GM12878 (cell line): ENCODE results near the gene RAD51. TPM values are rescaled to one million over a fixed set of nuclear protein-coding genes. Genes with fewer than 3 reads are reported as not detected.
A peak's percentile ranks its signal among the peaks of the same experiment; 100 is the strongest.
"Not testable (repeated sequence)": the region's sequence is repeated elsewhere in the genome, so short reads cannot be mapped to it uniquely, and the experiment has no call there.

Experiments
- ATAC-seq: fragments of 200-7000 bp; cut with Tn5 transposase; 3 replicates; pipeline ENCODE4 v1.9.1; 2020; ENCODE audit warnings: mild to moderate bottlenecking, moderate library complexity
- BruUV-seq: library from RNA; stranded (reverse); fragments of 400-500 nt; replicated peaks from 2 replicates; lab custom pipeline; 2021; lab: Mats Ljungman, UMichigan
- CTCF ChIA-PET: fragments of 300-600 bp; sonication (Branson Sonifier 250); formaldehyde crosslinking; extraction: SDS; loops from one replicate; lab custom pipeline; 2021; ENCODE audit warnings: inconsistent platforms; lab: Yijun Ruan, JAX
- POLR2A ChIA-PET: fragments of 350-600 bp; formaldehyde crosslinking; extraction: SDS; loops from one replicate; lab custom pipeline; 2021; ENCODE audit warnings: inconsistent platforms; lab: Charles Lee
- RAD21 ChIA-PET: fragments of 300-600 bp; sonication (Branson Sonifier 250); formaldehyde crosslinking; loops from one replicate; lab custom pipeline; 2023; ENCODE audit warnings: antibody characterized with exemption; ENCODE audit not compliant: unreplicated experiment; lab: Charles Lee
- SMC1A ChIA-PET: fragments of 300-600 bp; sonication (Branson Sonifier 250); formaldehyde crosslinking; loops from one replicate; lab custom pipeline; 2023; ENCODE audit not compliant: unreplicated experiment, uncharacterized antibody; lab: Charles Lee
- DNase-seq: peaks from one replicate; pipeline ENCODE4 v3.0.0-alpha.2; 2011; ENCODE audit warnings: low read depth, low spot score
- FAIRE-seq: peaks from 3 replicates; lab custom pipeline; 2011; peaks lifted over from hg19 to GRCh38; lab: Jason Lieb, UNC
- H2AFZ ChIP-seq: 2 replicates; pipeline ENCODE4 v1.6.0; 2011; ENCODE audit warnings: low read depth, low read length, control low read depth; ENCODE audit not compliant: control insufficient read depth
- H3K27ac ChIP-seq: 2 replicates; pipeline ENCODE4 v1.5.1; 2011; ENCODE audit warnings: control low read depth; ENCODE audit not compliant: control insufficient read depth, insufficient read depth
- H3K27me3 ChIP-seq, 2 experiments: replicated peaks in 1 of 2; 2 replicates each; pipeline versions ENCODE4 v1.6.0 to v1.6.1; 2011; ENCODE audit warnings: low read length in 1 of 2; ENCODE audit not compliant: control insufficient read depth in 2 of 2, insufficient read depth in 2 of 2
- H3K36me3 ChIP-seq, 2 experiments: 2 replicates each; pipeline ENCODE4 v1.5.1; 2011; ENCODE audit warnings: low read length in 1 of 2; ENCODE audit not compliant: control insufficient read depth in 2 of 2, insufficient read depth in 2 of 2
- H3K4me1 ChIP-seq: 2 replicates; pipeline ENCODE4 v1.6.1; 2011; ENCODE audit warnings: mild to moderate bottlenecking, low read length, moderate library complexity, mixed read lengths; ENCODE audit not compliant: control insufficient read depth, insufficient read depth
- H3K4me2 ChIP-seq: 2 replicates; pipeline ENCODE4 v1.6.0; 2011; ENCODE audit warnings: control low read depth; ENCODE audit not compliant: control insufficient read depth, insufficient read depth
- H3K4me3 ChIP-seq: fragments of 200-600 bp; sonication (generic); 2 replicates; pipeline ENCODE4 v1.5.1; 2016
- H3K79me2 ChIP-seq: 2 replicates; pipeline ENCODE4 v1.6.0; 2011; ENCODE audit warnings: low read length; ENCODE audit not compliant: control insufficient read depth, insufficient read depth
- H3K9ac ChIP-seq: 2 replicates; pipeline ENCODE4 v1.8.0; 2011; ENCODE audit warnings: low read length, control low read depth, mixed read lengths; ENCODE audit not compliant: control insufficient read depth, insufficient read depth
- H3K9me3 ChIP-seq: replicated peaks from 3 replicates; pipeline ENCODE4 v1.5.1; 2011; ENCODE audit warnings: mild to moderate bottlenecking, low read length; ENCODE audit not compliant: control insufficient read depth, insufficient read depth
- H4K20me1 ChIP-seq: 2 replicates; pipeline ENCODE4 v1.6.0; 2011; ENCODE audit not compliant: control insufficient read depth, insufficient read depth
- NFYB ChIP-seq: IDR thresholded peaks from 2 replicates; pipeline ENCODE4 v1.6.1; 2011; ENCODE audit warnings: low read depth, mild to moderate bottlenecking, low read length, improper control_type of control experiment, moderate library complexity; ENCODE audit not compliant: insufficient read depth
- WGBS: methylation state at CpG from one replicate; pipeline ENCODE4 v1.1.6; 2016; ENCODE audit warnings: low lambda C conversion rate; ENCODE audit not compliant: insufficient replicate concordance, insufficient coverage; ENCODE audit errors: missing lambda C conversion rate; 5-methylcytosine and 5-hydroxymethylcytosine counted together
- in situ Hi-C: fragments of 300-500 bp; cut with MboI; formaldehyde crosslinking; loops from 9 replicates; pipeline ENCODE4 v1.14.3; 2018; ENCODE audit warnings: mixed read lengths
- intact Hi-C: fragments of 100-400 bp; cut with micrococcal nuclease; formaldehyde crosslinking; loops from one replicate; pipeline ENCODE4 v1.14.2; 2022; ENCODE audit not compliant: unreplicated experiment
- polyA plus RNA-seq, 11 experiments: library from polyadenylated mRNA; depleted of rRNA in 4 of 11; unstranded in 6 of 11; stranded (reverse) in 5 of 11; fragments of >200 nt; fragmentation: Nextera tagmentation in 4 of 11; fragmentation: Illumina TruSeq in 1 of 11; extraction: Ambion mirVana in 4 of 11; extraction: Trizol in 1 of 11; gene quantifications; 1 replicate in 1 of 11; 2 replicates in 10 of 11; pipeline versions ENCODE4 v1.2.1 to v1.2.3, GENCODE V29; 2011 to 2016; ENCODE audit warnings: inconsistent platforms in 2 of 11, missing spikeins in 2 of 11, low read depth in 1 of 11
- total RNA-seq, 4 experiments: library from RNA; depleted of rRNA in 3 of 4; stranded (reverse); fragments of >200 nt in 3 of 4; fragmentation: Illumina TruSeq in 1 of 4; extraction: Trizol in 1 of 4; gene quantifications; 2 replicates each; pipeline versions ENCODE4 v1.2.1 to v1.2.3, GENCODE V29; 2013 to 2021

Gene RAD51
- total and polyA plus RNA-seq, 10 of the 15 experiments (the other 5 are each of a cell fraction or from before 2014, with no cell fraction given): 13.1 to 55.0 (median 30.6) TPM

DNA sequence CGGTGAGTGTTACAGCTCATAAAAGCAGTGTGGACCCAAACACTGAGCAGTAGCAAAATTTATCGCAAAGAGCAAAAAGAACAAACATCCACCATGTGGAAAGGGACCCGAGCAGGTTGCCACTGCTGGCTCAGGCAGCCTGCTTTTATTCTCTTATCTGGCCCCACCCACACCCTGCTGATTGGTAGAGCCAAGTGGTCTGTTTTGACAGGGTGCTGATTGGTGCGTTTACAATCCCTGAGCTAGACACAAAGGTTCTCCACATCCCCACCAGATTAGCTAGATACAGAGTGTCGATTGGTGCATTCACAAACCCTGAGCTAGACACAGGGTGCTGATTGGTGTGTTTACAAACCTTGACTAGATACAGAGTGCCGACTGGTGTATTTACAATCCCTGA, 18.7 kb upstream of the RAD51 start:
- H3K9me3 ChIP-seq, POLR2A ChIA-PET, H3K4me2 ChIP-seq, DNase-seq, H3K9ac ChIP-seq, H3K79me2 ChIP-seq, H3K36me3 ChIP-seq, in situ Hi-C loops, ATAC-seq, FAIRE-seq, H3K27ac ChIP-seq, H3K27me3 ChIP-seq, H2AFZ ChIP-seq, H4K20me1 ChIP-seq, H3K4me3 ChIP-seq, BruUV-seq: not testable (repeated sequence)
- RAD21 ChIA-PET: interaction anchor here (1.1 kb wide), 1 partner anchor 181 kb away, joined by 4 read pairs; no protein-coding TSS in a partner anchor
- 0 out of 2 replicates have a peak, but pooled peaks have one; percentile 43 for TF ChIP-seq NFYB
- SMC1A ChIA-PET: interaction anchor here (1.2 to 2.5 kb wide), 3 partner anchors 12 to 106 kb away, joined by 3 to 8 read pairs (median 4); no protein-coding TSS in a partner anchor
- intact Hi-C loops: loop anchor here (10.0 kb wide), 1 partner anchor 161 kb away; no protein-coding TSS in a partner anchor
- CTCF ChIA-PET: interaction anchor here (1.2 to 4.5 kb wide), 5 partner anchors 8 to 216 kb away, joined by 3 to 26 read pairs (median 5); partner anchors contain the start of gene RAD51
- peaks cover 10% of the 10 kb centered on the region for H3K4me1 ChIP-seq
- WGBS: 94% methylated on average over 6 of the region's 6 CpGs

DNA sequence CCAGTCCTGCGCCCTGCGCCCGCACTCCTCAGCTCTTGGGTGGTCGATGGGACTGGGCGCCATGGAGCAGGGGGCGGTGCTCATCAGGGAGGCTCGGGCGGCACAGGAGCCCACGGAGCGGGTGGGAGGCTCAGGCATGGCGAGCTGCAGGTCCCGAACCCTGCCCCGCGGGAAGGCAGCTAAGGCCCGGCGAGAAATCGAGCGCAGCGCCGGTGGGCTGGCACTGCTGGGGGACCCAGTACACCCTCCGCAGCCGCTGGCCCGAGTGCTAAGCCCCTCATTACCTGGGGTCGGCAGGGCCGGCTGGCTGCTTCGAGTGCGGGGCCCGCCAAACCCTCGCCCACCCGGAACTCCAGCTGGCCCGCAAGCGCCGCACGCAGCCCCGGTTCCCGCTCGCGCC, 18.1 kb upstream of the RAD51 start:
- in situ Hi-C loops, ATAC-seq, H3K27ac ChIP-seq, H3K27me3 ChIP-seq, H3K4me3 ChIP-seq, H3K36me3 ChIP-seq, BruUV-seq, FAIRE-seq, H3K4me2 ChIP-seq, H3K9ac ChIP-seq, H2AFZ ChIP-seq, H3K9me3 ChIP-seq, DNase-seq, H3K79me2 ChIP-seq, H4K20me1 ChIP-seq, POLR2A ChIA-PET: not testable (repeated sequence)
- SMC1A ChIA-PET: interaction anchor here (1.2 to 2.5 kb wide), 2 partner anchors 17 to 106 kb away, joined by 4 to 8 read pairs; no protein-coding TSS in a partner anchor
- intact Hi-C loops: loop anchor here (10.0 kb wide), 1 partner anchor 162 kb away; no protein-coding TSS in a partner anchor
- peaks cover 10% of the 10 kb centered on the region for H3K4me1 ChIP-seq
- RAD21 ChIA-PET: interaction anchor here (1.1 kb wide), 1 partner anchor 181 kb away, joined by 4 read pairs; no protein-coding TSS in a partner anchor
- CTCF ChIA-PET: interaction anchor here (1.1 to 4.5 kb wide), 5 partner anchors 18 to 215 kb away, joined by 3 to 26 read pairs (median 5); partner anchors contain the start of gene RAD51
- WGBS: 97% methylated on average over 21 of the region's 38 CpGs
